ENCODE results near the gene SLC12A7.

SLC12A7 gene

DNA sequence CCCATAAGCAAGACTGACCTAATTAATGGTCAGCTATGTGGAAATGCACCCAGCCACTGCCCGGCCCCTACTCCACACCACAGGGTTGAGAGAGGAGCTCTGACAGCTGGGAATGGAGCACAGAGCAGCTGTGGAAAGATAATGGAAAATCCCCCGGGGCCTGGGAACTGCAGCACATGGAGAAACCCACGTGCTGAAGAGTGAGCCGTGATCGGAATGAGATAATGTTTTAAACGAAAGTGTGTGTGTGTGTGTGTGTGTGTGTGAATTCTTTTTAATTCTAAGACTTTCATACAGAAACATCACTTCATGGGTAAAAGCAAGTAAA is 13.1 kb upstream of the SLC12A7 start:
- DNase-seq (ENCODE audit: low spot score) = peak; percentile 74

DNA sequence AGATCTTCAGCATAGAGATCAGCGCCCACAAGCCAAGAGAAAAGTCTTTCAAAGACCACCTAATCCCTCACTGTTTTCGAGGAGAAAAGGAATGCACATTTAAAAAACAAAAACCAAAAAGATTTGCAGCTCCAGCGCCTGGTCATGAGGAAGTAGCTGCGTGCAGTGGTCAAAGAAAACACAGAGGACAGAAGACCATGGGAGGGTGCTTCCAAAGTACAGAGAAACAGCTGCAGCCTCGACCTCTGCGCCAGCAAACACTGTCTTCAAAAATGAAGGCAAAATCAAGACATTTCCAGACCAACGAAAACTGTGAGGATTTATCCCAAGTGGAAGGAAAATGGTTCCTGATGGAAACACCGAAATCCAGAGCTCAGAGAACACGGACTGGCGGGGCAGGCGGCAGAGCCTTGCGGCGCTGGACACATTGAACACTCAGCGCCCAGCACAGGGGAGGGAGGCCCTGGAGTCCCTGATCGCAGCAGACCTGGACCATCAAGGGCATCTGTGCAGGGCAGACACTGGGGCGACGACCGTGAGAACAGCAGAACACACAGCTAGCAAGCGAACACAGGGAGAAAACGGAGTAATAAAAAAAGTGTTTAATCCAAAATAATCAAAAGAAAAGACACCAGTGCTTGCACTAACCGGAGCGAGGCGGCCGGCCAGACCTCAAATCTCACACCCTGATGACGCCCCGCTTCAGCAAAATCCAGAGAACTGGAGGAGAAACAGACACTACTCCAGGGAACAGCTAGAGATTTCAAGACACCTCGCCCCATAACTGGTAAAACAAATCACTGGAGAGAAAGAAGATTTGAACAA is 12.6 kb upstream of the SLC12A7 start:
- DNase-seq (ENCODE audit: low spot score) = no peak

DNA sequence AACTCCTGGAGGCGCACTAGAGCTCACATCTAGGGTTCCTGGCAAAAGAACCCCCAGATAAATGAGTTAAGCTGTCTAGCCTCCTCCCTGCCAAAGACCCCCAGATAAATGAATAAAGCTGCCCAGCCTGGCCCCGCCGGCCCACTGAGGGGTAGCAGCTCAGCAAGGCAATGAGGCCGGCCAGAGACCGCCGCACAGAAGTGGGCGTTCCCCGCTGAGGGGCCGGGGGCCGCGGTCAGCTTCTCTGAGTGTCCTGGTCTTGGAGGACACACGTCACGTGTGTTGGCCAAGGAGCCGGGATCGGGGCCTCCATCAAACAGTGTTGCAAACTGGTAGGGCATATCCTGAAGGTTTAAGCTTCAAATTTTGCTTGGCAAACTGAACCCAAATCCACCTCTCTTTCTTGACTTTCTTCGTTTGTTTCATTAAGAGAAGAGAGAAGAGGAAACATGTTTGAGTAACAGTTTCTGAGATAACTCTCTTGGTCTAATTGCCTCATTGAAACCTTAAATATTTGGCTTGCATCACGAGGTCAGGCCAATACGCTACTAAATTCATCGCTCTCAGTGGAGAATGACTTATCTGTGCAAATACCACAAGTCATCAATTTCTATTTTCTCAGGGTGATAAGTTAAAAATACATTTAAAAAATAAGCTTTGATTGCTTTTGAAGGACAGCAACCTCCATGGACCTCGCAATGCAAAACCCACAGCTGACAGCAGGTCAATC is 11.7 kb upstream of the SLC12A7 start:
- DNase-seq (ENCODE audit: low spot score) = no peak

DNA sequence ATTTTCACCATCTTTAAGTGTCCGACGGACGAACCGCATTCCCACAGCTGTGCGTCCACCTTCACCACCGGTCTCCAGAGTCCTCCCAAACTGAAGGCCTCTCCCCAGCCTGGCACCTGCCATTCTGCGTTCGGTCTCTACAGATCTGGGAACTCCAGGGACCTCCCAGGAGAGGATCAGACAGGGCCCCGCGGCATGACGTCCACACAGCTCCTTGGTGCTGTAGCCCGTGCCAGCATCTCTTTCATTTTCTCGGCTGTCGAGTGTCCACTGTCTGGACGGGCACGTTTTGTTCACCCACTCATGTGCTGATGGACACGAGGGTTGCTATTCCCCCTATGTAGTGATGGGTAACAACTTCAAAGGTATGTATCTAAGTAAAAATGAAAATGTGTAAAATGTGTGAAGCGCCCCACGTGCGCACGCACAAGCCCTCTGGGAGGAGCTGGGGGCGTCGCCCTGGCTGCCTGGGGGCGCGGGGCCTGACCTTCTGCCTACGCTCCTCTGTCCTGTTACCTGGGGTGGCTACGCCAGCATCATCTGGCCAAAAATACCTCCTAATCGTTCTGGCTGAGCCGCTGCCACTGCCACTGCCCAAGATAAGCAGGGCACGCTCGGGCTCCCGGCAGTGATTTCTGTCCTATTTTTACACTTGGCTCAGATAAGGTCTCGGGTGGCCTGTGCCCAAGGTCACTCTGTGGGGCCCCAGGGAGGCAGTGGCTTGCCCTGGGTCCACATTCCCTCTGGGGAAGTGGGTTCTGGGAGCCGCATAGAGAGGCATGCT is 10.8 kb upstream of the SLC12A7 start:
- DNase-seq (ENCODE audit: low spot score) = no peak

DNA sequence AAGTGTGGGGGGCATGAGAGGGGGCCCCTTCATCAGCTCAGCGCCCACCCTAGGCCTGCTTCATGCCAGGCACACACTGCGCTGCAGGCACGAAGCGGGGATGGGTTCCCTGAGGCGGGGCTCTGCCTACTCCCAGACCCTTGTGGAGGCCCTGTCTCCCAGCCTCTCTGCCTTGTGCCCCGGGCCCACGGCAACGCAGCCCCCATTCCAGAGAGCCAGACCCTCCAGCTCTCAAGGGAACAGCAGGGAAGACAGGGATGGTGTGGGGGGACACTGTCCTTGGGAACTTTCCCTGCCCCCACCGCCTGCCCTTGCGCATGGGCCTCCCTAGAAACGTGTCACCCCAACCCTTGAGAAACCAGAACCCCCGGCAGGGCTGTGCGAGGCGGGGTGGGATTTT is 10.0 kb upstream of the SLC12A7 start:
- DNase-seq (ENCODE audit: low spot score) = no peak

DNA sequence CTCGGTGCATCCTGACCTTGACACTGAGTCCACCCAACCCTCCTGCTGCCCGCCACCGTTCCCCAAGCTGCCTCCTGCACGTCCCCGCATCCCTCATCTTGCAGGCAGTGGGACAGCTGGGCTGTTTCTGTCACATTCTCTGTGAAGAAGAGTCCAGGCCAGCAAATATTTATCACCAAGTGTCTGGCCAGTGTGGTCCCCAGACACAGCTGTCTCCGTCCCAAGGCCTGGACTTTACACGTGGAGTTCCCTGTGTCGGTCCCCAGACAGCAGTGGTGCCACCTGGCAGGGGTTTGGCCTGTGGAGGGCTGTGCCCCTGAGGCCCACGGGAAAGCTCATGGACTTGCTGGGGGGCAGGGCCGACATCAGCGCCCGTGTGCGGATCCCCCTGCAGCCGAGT is 9.2 kb upstream of the SLC12A7 start:
- no peak for DNase-seq (ENCODE audit: low spot score)

DNA sequence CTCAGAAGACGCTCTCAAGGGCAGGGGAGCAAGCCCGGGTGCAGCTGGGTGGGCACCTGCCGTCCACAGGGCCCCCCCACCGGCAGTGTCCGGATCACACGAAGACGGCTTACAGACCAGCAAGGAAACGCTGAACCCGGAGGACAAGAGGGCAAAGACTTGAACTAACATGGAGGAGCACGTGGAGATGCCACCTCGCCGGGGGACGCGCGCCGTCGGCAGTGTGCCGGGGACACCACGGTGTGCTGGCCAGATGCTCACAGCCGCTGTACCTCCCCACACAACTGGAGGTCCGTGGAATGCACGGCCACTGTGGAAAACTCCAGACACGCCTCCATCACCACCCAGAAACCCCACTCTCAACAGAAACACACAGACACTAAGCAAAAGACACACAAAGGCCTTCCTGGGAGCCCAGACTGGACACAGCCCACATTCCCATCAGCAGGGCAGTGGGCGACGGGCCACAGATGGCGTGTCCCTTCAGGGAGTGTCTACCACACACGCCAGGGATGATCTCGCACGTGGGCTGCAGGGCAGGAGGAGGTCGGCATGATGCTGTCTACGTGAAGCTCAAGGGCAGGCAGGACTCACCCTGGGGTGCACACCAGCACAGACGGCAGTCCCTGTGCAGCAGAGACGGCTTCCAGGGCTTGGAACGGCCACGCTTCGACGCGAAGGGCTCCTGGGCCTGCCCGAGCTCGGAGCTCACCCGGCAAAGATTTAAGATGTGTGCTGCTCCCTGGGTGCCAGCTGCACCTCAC is 8.6 kb upstream of the SLC12A7 start:
- DNase-seq (ENCODE audit: low spot score) = no peak

DNA sequence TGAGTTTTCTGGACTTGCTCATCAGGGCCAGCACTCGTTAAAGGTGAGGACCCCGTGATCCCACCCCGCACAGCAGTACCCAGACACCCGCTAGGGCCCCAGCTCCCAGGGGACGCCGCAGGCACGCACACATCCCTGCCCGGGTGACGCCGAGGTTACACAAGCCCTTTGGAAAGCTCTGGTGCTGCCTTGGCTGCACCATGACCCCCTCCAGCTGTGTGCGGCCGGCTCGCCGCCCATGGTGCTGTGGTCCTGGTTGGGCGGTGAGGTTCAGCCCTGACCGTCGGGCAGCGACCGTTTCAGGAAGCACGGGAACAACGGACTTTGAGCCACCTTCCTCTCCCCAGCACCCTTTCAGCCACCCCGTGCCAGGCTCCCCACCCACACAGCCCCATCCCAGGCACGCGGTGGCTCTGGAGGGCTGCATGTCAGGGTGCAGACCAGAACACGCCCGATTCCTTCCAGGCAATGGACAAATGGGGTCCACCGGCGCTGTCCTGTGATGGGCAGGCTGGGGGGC is 7.5 kb upstream of the SLC12A7 start:
- DNase-seq (ENCODE audit: low spot score) = no peak

DNA sequence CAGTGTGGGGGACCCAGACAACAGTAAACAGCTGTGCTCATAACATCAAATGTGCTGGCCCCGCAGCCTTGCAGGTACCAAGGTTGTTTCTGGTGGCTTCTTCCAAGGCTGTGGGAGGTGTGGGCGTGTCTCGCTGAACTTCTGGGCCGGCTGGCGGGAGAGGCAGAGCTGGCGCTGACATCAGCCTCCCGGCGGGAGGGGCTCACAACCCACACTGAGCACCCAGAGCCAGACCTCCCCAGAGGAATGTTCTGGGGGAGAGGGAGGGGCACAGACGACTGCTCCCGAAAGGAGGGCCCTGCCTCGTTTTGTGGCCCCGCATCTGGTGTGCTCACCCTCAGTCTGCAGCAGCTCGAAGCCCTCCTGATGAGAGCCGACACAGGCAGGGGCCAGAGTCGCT is 6.9 kb upstream of the SLC12A7 start:
- DNase-seq (ENCODE audit: low spot score) = no peak

DNA sequence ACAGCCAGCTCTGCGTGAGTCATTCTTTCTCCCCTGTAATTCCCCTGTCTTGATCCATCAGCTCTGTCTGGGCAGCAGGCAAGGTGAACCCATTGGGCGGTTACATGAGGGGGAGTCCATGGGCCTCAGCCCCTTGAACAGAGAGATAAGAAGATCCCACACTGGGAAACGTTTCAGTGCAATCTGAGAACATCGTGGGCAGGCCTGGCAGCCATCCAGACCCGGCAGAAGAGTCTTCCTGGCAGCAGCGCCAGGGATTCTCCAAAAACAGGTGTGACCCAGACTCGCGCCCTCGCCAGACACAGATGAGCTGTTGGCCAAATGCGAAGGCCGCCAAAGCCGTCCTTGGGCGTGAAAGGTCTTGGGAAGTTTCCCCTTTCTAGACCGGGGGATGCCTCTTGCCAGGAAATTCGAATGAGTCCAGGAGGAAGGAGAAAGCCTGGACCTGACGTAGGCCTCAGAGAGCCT is 6.4 kb upstream of the SLC12A7 start:
- no peak for DNase-seq (ENCODE audit: low spot score)

DNA sequence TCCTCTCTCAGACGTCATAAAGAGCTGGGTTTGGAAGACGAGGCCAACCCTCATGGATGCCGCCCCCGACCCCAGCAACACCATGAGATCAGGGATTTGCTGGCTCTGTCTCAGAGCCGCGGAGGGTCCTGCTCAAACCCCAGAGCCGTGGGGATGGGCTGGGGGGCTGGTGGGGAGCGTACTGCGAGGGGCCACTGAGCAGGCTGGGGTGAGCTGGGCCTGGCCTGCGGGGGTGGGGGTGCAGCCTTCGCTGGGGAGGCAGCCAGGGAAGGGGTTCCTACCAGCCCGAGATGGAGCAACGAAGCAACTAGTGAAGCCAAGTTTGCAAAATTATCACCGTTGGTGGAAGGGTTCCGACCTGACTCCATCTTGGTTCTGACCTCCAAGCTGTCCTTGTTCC is 5.1 kb upstream of the SLC12A7 start:
- no peak for DNase-seq (ENCODE audit: low spot score)

DNA sequence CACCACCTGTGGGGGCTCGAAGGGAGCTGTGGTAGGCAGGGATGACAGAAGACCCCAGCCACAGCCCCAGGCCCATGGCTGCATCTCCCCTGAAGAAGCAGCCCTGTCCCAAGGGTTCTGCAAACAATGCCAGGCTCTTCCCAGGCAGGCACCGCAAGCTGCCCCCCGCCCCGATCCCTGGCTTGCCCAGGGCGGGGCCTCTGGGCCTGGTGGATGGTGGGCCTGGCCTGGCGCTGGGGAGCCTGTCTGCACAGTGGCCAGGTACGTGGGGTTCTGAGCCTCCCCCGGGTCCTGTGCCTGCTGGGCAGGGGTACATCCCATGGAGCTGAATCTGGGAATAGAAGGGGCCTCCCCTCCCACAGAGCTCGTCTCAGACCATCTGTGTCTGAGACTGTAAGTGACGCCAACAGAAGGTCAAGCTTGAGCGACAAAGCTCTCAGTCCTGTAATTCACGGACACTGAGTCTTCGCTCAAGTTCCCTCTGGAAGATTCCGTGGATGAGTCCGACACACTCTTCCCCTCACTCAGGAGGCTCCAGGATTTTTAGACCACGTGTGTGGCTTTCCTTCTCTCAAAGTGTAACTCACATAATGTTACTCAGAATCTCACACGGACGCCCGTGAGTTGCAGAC is 4.4 kb upstream of the SLC12A7 start:
- no peak for DNase-seq (ENCODE audit: low spot score)

DNA sequence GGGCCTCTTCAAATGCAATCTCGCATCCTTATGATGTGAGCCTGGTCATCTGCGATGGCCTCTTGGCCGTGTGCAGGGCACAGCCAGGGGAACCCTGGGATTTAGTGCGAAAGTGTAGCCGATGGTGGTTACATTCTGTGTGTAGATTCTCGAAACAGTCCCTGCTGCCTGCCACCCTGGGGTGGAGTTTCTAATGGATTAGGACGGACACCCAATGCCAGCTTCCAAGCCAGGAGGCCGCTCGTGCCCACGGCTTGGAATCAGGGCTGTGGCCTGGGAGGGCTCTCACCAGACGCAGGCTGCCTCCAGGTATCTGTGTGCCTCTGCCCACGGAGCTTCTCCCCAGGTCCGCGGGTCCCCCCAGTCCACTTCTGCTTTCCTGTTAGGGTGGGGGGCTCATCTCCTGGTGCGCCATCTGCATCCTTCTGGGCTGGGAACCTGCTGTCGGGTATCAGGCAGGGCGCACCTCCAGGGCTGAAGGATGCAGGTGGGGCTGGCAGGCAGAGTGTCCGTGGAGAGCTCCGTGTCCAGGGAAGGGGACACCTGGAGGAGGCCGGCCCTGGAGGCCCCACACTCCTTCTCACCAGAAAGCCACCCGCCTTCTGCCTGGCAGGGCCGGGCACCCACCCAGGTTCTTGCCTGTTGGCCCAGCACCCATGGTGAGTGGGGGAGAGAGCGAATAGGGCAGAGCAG is 3.4 kb upstream of the SLC12A7 start:
- DNase-seq (ENCODE audit: low spot score) = no peak

DNA sequence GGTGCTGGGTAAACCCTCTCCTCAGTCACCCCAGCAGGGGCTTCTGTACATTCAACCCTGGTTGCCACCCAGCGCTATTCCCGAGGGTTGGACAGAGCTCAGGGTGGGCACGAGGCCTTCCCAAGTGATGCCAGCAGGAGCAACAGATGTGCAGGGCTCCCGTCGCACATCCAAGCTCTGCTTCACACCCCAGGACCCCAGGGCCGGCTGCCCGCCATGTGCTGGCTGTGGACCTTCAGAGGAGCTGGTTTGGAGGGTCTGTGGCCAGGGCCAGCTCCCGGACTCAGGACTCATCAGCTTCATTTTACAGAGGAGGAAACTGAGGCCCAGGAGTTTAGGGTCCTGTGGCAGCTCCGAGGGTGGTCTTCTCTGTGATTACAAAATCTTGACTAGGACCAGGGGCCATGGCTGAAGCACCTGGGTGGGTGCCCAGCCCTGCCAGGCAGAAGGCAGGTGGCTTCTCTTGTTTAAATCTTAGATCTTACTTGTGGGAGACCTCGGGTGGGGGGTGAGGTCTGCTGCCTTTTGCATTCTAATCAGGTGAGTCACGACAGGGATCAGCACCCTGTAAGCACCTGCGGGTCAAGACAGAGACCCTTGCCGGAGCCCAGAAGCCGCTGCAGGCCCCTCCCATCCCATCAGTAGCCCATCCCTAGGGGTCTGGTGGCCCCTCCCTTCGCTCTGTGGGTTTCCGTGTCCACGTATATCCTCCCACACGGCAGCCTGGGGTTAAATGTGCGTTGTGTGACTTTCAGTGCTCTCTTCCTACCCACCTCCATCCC is 2.1 kb upstream of the SLC12A7 start:
- DNase-seq (ENCODE audit: low spot score) = no peak

DNA sequence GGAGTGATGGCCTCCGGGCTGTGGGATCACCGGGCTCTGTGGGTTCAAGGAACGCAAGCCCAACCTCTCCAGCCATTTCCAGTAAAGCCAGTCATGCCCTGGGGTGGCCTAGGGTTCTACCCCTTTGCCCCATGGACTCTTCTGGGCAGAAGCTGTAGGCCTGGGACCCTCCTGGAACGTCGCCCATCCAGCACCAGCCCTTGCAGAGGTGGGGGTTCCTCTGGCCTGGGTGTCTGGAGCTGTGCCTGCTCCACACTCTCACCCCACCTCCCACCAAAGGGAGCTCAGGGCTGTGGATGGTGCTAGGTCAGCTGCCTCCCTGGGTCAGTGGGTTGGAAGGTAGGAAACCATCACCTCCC is 1.4 kb upstream of the SLC12A7 start:
- DNase-seq (ENCODE audit: low spot score) = no peak

DNA sequence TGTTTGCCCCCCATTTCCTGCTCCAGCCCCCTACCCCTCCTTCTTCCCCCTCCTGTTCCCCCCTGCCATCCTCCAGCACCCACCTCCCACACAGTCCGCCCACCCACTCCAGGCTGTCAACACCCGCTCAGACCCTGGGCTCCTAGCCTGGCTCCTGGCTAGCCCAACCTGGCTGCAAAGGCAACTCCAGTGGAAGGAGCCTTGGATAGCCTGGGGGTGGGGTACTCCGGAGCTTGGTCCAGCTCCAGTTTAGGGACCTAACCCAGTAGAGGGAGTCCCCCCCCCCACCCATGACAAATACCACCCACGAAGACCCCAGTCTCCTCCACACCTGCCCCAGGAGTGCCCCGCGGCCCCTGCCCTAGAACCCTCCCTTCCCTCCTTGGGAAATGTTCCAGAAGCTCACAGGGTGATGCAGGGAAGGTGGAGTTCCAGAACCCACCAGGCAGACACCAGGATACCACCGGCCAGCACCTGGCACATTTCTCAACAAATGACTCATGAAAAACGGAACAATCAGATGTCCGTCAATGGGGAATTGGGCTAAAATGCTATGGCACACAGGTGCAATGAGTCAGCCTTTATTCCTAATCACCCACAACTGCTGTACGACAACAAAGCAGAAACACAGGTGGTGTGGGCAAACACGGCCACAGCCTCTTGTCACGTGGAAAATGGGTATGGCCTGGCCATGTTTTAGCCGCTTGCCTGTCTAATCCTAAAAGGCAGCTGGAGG is 901 bp upstream of the SLC12A7 start:
- DNase-seq (ENCODE audit: low spot score) = no peak

DNA sequence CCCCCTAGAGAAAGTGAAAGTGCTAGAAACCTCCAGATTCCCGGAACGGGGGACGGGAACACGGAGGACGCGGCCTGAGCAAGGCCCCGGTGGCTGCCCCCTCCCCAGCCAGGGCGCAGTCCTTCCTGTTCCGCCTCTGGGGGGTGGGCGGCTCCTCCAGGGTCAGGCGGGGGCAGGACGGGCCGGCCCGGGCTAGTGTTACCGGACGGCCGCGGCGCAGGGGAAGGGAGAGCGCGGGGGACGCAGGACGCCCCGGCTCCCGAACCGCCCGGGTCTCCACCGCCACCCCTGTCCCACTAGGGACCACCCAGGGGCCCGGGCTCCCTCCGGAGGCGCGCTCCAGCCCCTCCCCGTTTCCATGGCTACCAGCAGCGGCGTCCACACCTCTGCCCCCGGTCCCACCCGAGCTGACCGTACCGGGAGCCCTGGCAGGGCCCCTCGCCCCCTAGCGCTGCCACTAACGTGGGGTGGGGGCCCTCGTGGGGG is 579 bp downstream of the SLC12A7 start:
- DNase-seq (ENCODE audit: low spot score) = peak; percentile 50

DNA sequence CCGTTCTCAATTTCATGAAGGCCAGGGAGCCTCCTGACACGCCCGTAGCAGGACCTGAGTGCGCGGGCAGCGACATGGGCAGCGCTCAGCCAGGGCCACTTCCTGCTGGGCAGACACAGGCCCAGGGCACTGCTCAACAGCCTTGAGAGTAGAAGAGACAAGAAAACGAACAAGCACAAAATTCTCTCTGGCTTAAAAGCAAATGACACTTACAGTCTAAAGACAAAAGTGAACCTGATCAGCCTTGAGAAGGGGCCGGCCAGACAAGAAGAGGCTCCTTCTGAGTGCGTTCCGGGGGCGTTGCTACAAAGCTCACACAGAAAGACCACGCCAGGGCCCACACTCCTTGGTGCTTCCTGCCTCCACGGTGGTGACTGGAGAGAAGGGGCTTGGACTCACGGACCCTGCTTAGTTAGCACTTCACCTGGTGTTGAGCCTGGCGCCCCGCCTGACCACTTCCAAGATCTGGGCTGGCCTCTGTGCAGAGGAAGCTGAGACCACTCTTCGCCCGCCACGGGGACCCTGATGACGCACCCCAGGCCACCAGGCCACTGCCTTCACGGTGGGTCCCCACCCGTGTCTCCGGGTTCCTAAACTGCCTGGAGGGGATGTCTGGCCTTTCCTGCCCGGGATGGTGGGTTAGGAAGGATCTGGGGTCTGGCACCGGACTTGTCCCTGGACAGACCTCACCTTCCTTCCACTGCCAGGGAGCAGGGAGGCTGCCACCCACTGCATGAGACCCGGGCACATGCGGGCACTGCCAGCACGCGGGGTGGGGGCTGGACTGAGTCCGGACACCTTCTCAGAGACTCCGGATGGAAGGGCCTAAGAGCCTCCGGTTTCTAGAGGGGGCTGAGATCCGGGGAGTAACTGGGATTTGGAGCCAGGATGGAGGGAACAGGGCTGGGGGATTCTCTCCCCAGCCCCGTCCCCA is 1.3 kb downstream of the SLC12A7 start:
- peak; percentile 64 for DNase-seq (ENCODE audit: low spot score)
